K562 (cell line): Measurements from ENCODE around the gene YPEL3. TPM values are rescaled to one million over a fixed set of nuclear protein-coding genes. Genes with fewer than 3 reads are reported as not detected.

Experiments
- CREM ChIP-seq: IDR thresholded peaks from 2 replicates; pipeline ENCODE4 v1.6.1; 2014; ENCODE audit warnings: antibody characterized with exemption, low read depth
- ETV6 ChIP-seq, 3 experiments: fragments of 150-350 bp in 1 of 3; sonication (generic) in 1 of 3; formaldehyde crosslinking in 1 of 3; IDR thresholded peaks; 2 replicates each; pipeline versions ENCODE4 v1.6.1 to v1.8.0; 2014 to 2022; ENCODE audit warnings: borderline replicate concordance in 2 of 3, low read depth in 2 of 3, antibody characterized with exemption in 1 of 3, low read length in 1 of 3, mild to moderate bottlenecking in 1 of 3, missing genetic modification reagents in 1 of 3
- GABPB1 ChIP-seq: sonication (generic); formaldehyde crosslinking; IDR thresholded peaks from 2 replicates; pipeline ENCODE4 v1.8.0; 2022; ENCODE audit warnings: mild to moderate bottlenecking, missing genetic modification reagents
- HDAC8 ChIP-seq: fragments of 450-650 bp; IDR thresholded peaks from 2 replicates; pipeline ENCODE4 v1.6.1; 2016; ENCODE audit warnings: mild to moderate bottlenecking, missing genetic modification characterization, moderate library complexity, missing compliant biosample characterization
- MGA ChIP-seq: fragments of 450-650 bp; IDR thresholded peaks from 2 replicates; pipeline ENCODE4 v1.6.1; 2016; ENCODE audit warnings: mild to moderate bottlenecking, moderate library complexity
- MIER1 ChIP-seq: fragments of 450-650 bp; IDR thresholded peaks from 2 replicates; pipeline ENCODE4 v1.6.1; 2016; ENCODE audit warnings: antibody characterized with exemption, mild to moderate bottlenecking, low read depth
- MLX ChIP-seq, 2 experiments: fragments of 450-650 bp in 1 of 2; sonication (generic) in 1 of 2; formaldehyde crosslinking; conservative IDR thresholded peaks; 2 replicates each; pipeline versions ENCODE4 v1.4.0 to v1.8.1; 2020 to 2022; ENCODE audit warnings: mild to moderate bottlenecking in 1 of 2, missing genetic modification reagents in 1 of 2
- RB1 ChIP-seq: fragments of 450-650 bp; IDR thresholded peaks from 2 replicates; pipeline ENCODE4 v1.6.1; 2017; ENCODE audit warnings: low read depth, mild to moderate bottlenecking
- ZNF561 ChIP-seq: fragments of 450-650 bp; formaldehyde crosslinking; conservative IDR thresholded peaks from 2 replicates; pipeline ENCODE4 v1.4.0; 2020; ENCODE audit warnings: mild to moderate bottlenecking, moderate library complexity
- ZNF639 ChIP-seq, 2 experiments: fragments of 200-800 bp in 1 of 2; sonication (Bioruptor generic) in 1 of 2; sonication (generic) in 1 of 2; formaldehyde crosslinking in 1 of 2; IDR thresholded peaks in 1 of 2; conservative IDR thresholded peaks in 1 of 2; 2 replicates each; pipeline versions ENCODE4 v1.5.0 to v1.6.1; 2016 to 2020; ENCODE audit warnings: missing compliant biosample characterization in 1 of 2, missing genetic modification characterization in 1 of 2, missing genetic modification reagents in 1 of 2
- polyA plus RNA-seq, 8 experiments: library from polyadenylated mRNA; depleted of rRNA in 4 of 8; stranded (reverse) in 5 of 8; unstranded in 3 of 8; fragments of >200 nt; fragmentation: Nextera tagmentation in 2 of 8; fragmentation: Illumina TruSeq in 1 of 8; extraction: Ambion mirVana in 2 of 8; extraction: Trizol in 1 of 8; gene quantifications; 2 replicates each; pipeline versions ENCODE4 v1.2.1 to v1.2.3, GENCODE V29; 2011 to 2014; ENCODE audit warnings: inconsistent platforms in 1 of 8, missing spikeins in 1 of 8
- total RNA-seq, 7 experiments: library from RNA; depleted of rRNA in 6 of 7; stranded (reverse); fragments of >200 nt in 6 of 7; fragmentation: Illumina TruSeq in 2 of 7; extraction: Trizol in 2 of 7; gene quantifications; 2 replicates each; pipeline versions ENCODE4 v1.2.1 to v1.2.3, GENCODE V29; 2011 to 2021; ENCODE audit warnings: low replicate concordance in 1 of 7

Gene YPEL3
- total and polyA plus RNA-seq, 9 of the 15 experiments (the other 6 are each of a cell fraction or from before 2014, with no cell fraction given), result 0.41 to 15.0 (median 2.9) TPM

GRCh38 chr16:30096105-30096861, at the start of gene YPEL3 (continued):
- TF ChIP-seq RB1 (peak; percentile 43; the same call in 1 of the 2 replicates), ZNF561 (no peak), GABPB1 (peak; percentile 70), CREM (peak; percentile 47; the same call in 1 of the 2 replicates), ETV6 (IDR thresholded peaks at IDR 0.05; ENCODE audit: borderline replicate concordance in 1 of 2, low read depth in 2 of 2, low read length in 1 of 2) (no peak), ETV6 (CRISPR knock-in tag; IDR thresholded peaks at IDR 0.05; ENCODE audit: borderline replicate concordance) (no peak), MLX (CRISPR knock-in tag; conservative IDR thresholded peaks at IDR 0.05) (no peak), MIER1 (0 out of 2 replicates have a peak, but pooled peaks have one; percentile 53), ZNF639 (CRISPR knock-in tag; conservative IDR thresholded peaks at IDR 0.05 in 1 of 2, IDR thresholded peaks at IDR 0.05 in 1 of 2) (peak in 1 of 2 experiments; percentile 94; a peak in 2 of 4 replicates), MGA (peak; percentile 78), HDAC8 (tag) (no peak)
